Right renal cortex interstitium (tissue), 3 donors: Measurements from ENCODE around the gene ATP8B2. TPM values are rescaled to one million over a fixed set of nuclear protein-coding genes. Genes with fewer than 3 reads are reported as not detected.
"Not testable (repeated sequence)": the region's sequence is repeated elsewhere in the genome, so short reads cannot be mapped to it uniquely, and the experiment has no call there.

Experiments used
- DNase-seq, 3 donors: peaks; one replicate each; pipeline ENCODE4 v3.0.0-alpha.2; 2013; ENCODE audit warnings: low read depth in 3 of 3, low spot score in 2 of 3
- polyA plus RNA-seq, 3 donors: library from polyadenylated mRNA; unstranded; fragments of 120-200 nt; gene quantifications; one replicate each; pipeline ENCODE4 v1.2.1, GENCODE V29; 2013; ENCODE audit not compliant: insufficient read length in 3 of 3

Gene ATP8B2
- polyA plus RNA-seq = 10 to 100 TPM; 24.5 to 26.1 (median 24.6) TPM

- DNase-seq = peak; percentile 68 to 74 (median 73)
Measured at GRCh38 chr1:154324669-154325582, at the start of gene ATP8B2. TSS of gene ATP8B2 (plus strand) at chr1:154325525. CDS start at chr1:154328142, 2,617 bp downstream.

- DNase-seq = no peak
Measured at GRCh38 chr1:154276797-154277196, 48.5 kb upstream of the ATP8B2 start.

- DNase-seq = not testable (repeated sequence)
Measured at GRCh38 chr1:154287591-154287990, 37.7 kb upstream of the ATP8B2 start.

GRCh38 chr1:154288661-154289060, 36.7 kb upstream of the ATP8B2 start:
- DNase-seq = no peak

- no peak for DNase-seq
Measured at GRCh38 chr1:154290921-154291320, 34.4 kb upstream of the ATP8B2 start.

- DNase-seq = no peak
Measured at GRCh38 chr1:154295408-154296235, 29.7 kb upstream of the ATP8B2 start.

- DNase-seq = no peak
Measured at GRCh38 chr1:154301582-154301981, 23.7 kb upstream of the ATP8B2 start.

- no peak for DNase-seq
Measured at GRCh38 chr1:154304664-154305337, 20.5 kb upstream of the ATP8B2 start.

GRCh38 chr1:154306151-154306550, 19.2 kb upstream of the ATP8B2 start:
- DNase-seq = no peak

GRCh38 chr1:154307670-154308270, 17.6 kb upstream of the ATP8B2 start:
- not testable (repeated sequence) for DNase-seq

- not testable (repeated sequence) for DNase-seq
Measured at GRCh38 chr1:154309136-154309535, 16.2 kb upstream of the ATP8B2 start.

GRCh38 chr1:154312229-154313065, 12.9 kb upstream of the ATP8B2 start:
- not testable (repeated sequence) for DNase-seq

GRCh38 chr1:154313066-154313356, 12.3 kb upstream of the ATP8B2 start:
- no peak for DNase-seq

- not testable (repeated sequence) for DNase-seq
Measured at GRCh38 chr1:154314226-154314625, 11.1 kb upstream of the ATP8B2 start.

GRCh38 chr1:154316704-154317103, 8.6 kb upstream of the ATP8B2 start:
- DNase-seq = no peak

- no peak for DNase-seq
Measured at GRCh38 chr1:154318386-154318785, 6.9 kb upstream of the ATP8B2 start.

GRCh38 chr1:154320882-154321608, 4.3 kb upstream of the ATP8B2 start, which contains the start of gene AQP10:
TSS of gene AQP10 (plus strand) at chr1:154321093. CDS start at chr1:154321156, 63 bp downstream.
- no peak for DNase-seq

GRCh38 chr1:154321609-154321934, 3.8 kb upstream of the ATP8B2 start:
- DNase-seq = not testable (repeated sequence)

GRCh38 chr1:154323493-154323892, 1.8 kb upstream of the ATP8B2 start:
- DNase-seq = no peak
